GM23338 (cell line): ENCODE results near the gene DDX5. TPM values are rescaled to one million over a fixed set of nuclear protein-coding genes. Genes with fewer than 3 reads are reported as not detected.

Source experiments
- ATAC-seq: fragments of 200-7000 bp; cut with Tn5 transposase; 3 replicates; pipeline ENCODE4 v1.9.1; 2020
- DNase-seq: peaks from one replicate; pipeline ENCODE4 v3.0.0-alpha.2; 2015; ENCODE audit warnings: low spot score
- H2AFZ ChIP-seq: fragments of 200-600 bp; sonication (generic); 2 replicates; pipeline ENCODE4 v1.8.0; 2016; ENCODE audit warnings: antibody characterized with exemption, mild to moderate bottlenecking, moderate library complexity
- H3F3A ChIP-seq: fragments of 200-600 bp; sonication (generic); replicated peaks from 2 replicates; pipeline ENCODE4 v1.8.0; 2017; ENCODE audit warnings: antibody characterized with exemption, mixed run types, low read depth
- H3K27ac ChIP-seq: fragments of 200-600 bp; sonication (generic); 2 replicates; pipeline ENCODE4 v1.6.1; 2016; ENCODE audit warnings: low read depth
- H3K27me3 ChIP-seq: fragments of 200-600 bp; sonication (generic); 2 replicates; pipeline ENCODE4 v1.8.0; 2016; ENCODE audit warnings: mild to moderate bottlenecking, mixed run types, moderate library complexity; ENCODE audit not compliant: insufficient read depth
- H3K36me3 ChIP-seq: fragments of 200-600 bp; sonication (generic); 2 replicates; pipeline ENCODE4 v1.8.0; 2016; ENCODE audit warnings: mild to moderate bottlenecking; ENCODE audit not compliant: insufficient read depth
- H3K4me1 ChIP-seq: fragments of 200-600 bp; sonication (generic); 2 replicates; pipeline ENCODE4 v1.8.0; 2016; ENCODE audit warnings: mild to moderate bottlenecking, moderate library complexity; ENCODE audit not compliant: insufficient read depth
- H3K4me2 ChIP-seq: fragments of 200-600 bp; sonication (generic); 2 replicates; pipeline ENCODE4 v1.7.1; 2017; ENCODE audit warnings: mixed run types
- H3K4me3 ChIP-seq: fragments of 200-600 bp; sonication (generic); 2 replicates; pipeline ENCODE4 v1.6.1; 2016; ENCODE audit warnings: mixed run types
- H3K79me2 ChIP-seq: fragments of 200-600 bp; sonication (generic); replicated peaks from 2 replicates; pipeline ENCODE4 v1.8.0; 2017; ENCODE audit warnings: mild to moderate bottlenecking; ENCODE audit not compliant: insufficient read depth
- H3K9me2 ChIP-seq: fragments of 200-600 bp; sonication (generic); 2 replicates; pipeline ENCODE4 v1.8.0; 2017; ENCODE audit not compliant: insufficient read depth
- H4K20me1 ChIP-seq: fragments of 200-600 bp; sonication (generic); replicated peaks from 2 replicates; pipeline ENCODE4 v1.8.0; 2017; ENCODE audit warnings: mild to moderate bottlenecking; ENCODE audit not compliant: insufficient read depth
- H3K27ac Mint-ChIP-seq: 2 replicates; pipeline ENCODE4 v1.8.0; 2020; ENCODE audit warnings: inconsistent platforms, mild to moderate bottlenecking, moderate library complexity, mixed read lengths
- H3K27me3 Mint-ChIP-seq: 3 replicates; pipeline ENCODE4 v1.8.0; 2022; ENCODE audit warnings: low read depth, mild to moderate bottlenecking, moderate library complexity, mixed read lengths, inconsistent platforms; ENCODE audit not compliant: insufficient read depth, poor library complexity
- H3K36me3 Mint-ChIP-seq: 3 replicates; pipeline ENCODE4 v1.8.0; 2021; ENCODE audit warnings: low read depth, mild to moderate bottlenecking, inconsistent platforms, moderate library complexity, mixed read lengths
- H3K4me1 Mint-ChIP-seq: 3 replicates; pipeline ENCODE4 v1.8.0; 2020; ENCODE audit warnings: mild to moderate bottlenecking, inconsistent platforms, mixed read lengths
- H3K4me3 Mint-ChIP-seq: 3 replicates; pipeline ENCODE4 v1.8.0; 2021; ENCODE audit warnings: moderate library complexity, mild to moderate bottlenecking, inconsistent platforms, mixed read lengths
- H3K9me3 Mint-ChIP-seq: 3 replicates; pipeline ENCODE4 v1.8.0; 2020; ENCODE audit warnings: moderate library complexity, mild to moderate bottlenecking, inconsistent platforms, mixed read lengths
- EZH2 ChIP-seq: fragments of 200-600 bp; sonication (generic); IDR thresholded peaks from one replicate; pipeline ENCODE4 v1.8.0; 2017; ENCODE audit warnings: antibody characterized with exemption, mild to moderate bottlenecking, low read depth; ENCODE audit not compliant: unreplicated experiment
- NANOG ChIP-seq: IDR thresholded peaks from 2 replicates; pipeline ENCODE4 v1.6.1; 2016; ENCODE audit warnings: antibody characterized with exemption, borderline replicate concordance
- POLR2AphosphoS5 ChIP-seq: IDR thresholded peaks from 2 replicates; pipeline ENCODE4 v1.6.1; 2016; ENCODE audit warnings: antibody characterized with exemption, low read depth
- microRNA-seq: library from miRNA; unstranded; fragments of <30 nt; microRNA quantifications from one replicate; pipeline ENCODE4, GENCODE V29; 2017
- polyA plus RNA-seq: library from polyadenylated mRNA; unstranded; fragments of >200 nt; fragmentation: Nextera tagmentation; extraction: Ambion mirVana; gene quantifications from 2 replicates; pipeline ENCODE4 v1.2.1, GENCODE V29; 2016
- small RNA-seq: library from RNA; depleted of rRNA; stranded (forward); fragments of <200 nt; gene quantifications from one replicate; pipeline ENCODE3, GENCODE V24; 2014; ENCODE audit warnings: low replicate concordance
- total RNA-seq: library from RNA; depleted of rRNA; stranded (reverse); fragments of >200 nt; shearing (Covaris generic); gene quantifications from 2 replicates; pipeline ENCODE4 v1.2.3, GENCODE V29; 2014; rRNA removed
- TF ChIP-seq, protein P1 (sequence below), 2 experiments: fragments of 200-600 bp in 1 of 2; sonication (generic) in 1 of 2; conservative IDR thresholded peaks; 2 replicates each; pipeline versions ENCODE4 v1.5.1 to v1.6.1; 2016 to 2017; ENCODE audit warnings: antibody characterized with exemption in 2 of 2, low read depth in 2 of 2, mild to moderate bottlenecking in 2 of 2, moderate library complexity in 1 of 2
- TF ChIP-seq, protein P2 (sequence below): IDR thresholded peaks from 2 replicates; pipeline ENCODE4 v1.6.1; 2016; ENCODE audit warnings: antibody characterized with exemption
- TF ChIP-seq, protein P3 (sequence below): IDR thresholded peaks from one replicate; pipeline ENCODE4 v1.6.1; 2018; ENCODE audit warnings: antibody characterized with exemption; ENCODE audit not compliant: unreplicated experiment

The DDX5 gene
- total and polyA plus RNA-seq, 2 experiments from 2014 or later: 400 to 447 TPM

DNA sequence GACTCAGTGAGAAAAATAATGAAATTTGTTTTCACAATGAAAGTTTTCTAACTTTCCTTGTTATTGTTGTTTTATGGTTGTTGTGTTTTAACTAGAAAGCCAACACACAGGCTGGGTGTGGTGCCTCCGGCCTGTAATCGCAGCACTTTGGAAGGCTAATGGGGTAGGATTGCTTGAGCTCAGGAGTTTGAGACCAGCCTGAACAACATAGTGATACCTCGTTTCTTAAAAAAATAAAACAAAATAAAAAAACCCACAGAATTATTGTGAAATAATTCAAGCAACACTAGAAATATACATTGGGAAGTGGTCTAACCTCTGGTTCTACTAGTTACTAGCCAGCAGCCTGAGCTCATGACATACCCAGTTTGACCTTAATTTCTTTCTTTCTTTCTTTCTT, 56.5 kb downstream of the DDX5 start:
- H3K4me2 ChIP-seq: no peak overlapping the region
- ATAC-seq (no peak), DNase-seq (no peak)
- H3K36me3 Mint-ChIP-seq: no peaks in the 10 kb centered on the region
- no peak for TF ChIP-seq EZH2
- TF ChIP-seq POLR2AphosphoS5: no peak
- TF ChIP-seq, protein P1, sequence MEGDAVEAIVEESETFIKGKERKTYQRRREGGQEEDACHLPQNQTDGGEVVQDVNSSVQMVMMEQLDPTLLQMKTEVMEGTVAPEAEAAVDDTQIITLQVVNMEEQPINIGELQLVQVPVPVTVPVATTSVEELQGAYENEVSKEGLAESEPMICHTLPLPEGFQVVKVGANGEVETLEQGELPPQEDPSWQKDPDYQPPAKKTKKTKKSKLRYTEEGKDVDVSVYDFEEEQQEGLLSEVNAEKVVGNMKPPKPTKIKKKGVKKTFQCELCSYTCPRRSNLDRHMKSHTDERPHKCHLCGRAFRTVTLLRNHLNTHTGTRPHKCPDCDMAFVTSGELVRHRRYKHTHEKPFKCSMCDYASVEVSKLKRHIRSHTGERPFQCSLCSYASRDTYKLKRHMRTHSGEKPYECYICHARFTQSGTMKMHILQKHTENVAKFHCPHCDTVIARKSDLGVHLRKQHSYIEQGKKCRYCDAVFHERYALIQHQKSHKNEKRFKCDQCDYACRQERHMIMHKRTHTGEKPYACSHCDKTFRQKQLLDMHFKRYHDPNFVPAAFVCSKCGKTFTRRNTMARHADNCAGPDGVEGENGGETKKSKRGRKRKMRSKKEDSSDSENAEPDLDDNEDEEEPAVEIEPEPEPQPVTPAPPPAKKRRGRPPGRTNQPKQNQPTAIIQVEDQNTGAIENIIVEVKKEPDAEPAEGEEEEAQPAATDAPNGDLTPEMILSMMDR (conservative IDR thresholded peaks at IDR 0.05; ENCODE audit: low read depth in 2 of 2): no peak
- TF ChIP-seq NANOG: no peak
- TF ChIP-seq, protein P2, sequence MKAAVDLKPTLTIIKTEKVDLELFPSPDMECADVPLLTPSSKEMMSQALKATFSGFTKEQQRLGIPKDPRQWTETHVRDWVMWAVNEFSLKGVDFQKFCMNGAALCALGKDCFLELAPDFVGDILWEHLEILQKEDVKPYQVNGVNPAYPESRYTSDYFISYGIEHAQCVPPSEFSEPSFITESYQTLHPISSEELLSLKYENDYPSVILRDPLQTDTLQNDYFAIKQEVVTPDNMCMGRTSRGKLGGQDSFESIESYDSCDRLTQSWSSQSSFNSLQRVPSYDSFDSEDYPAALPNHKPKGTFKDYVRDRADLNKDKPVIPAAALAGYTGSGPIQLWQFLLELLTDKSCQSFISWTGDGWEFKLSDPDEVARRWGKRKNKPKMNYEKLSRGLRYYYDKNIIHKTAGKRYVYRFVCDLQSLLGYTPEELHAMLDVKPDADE: no peak
- no peak overlapping the region for H3K27ac ChIP-seq
- H3K27me3 ChIP-seq: no peaks in the 10 kb centered on the region
- H3K27me3 Mint-ChIP-seq: peaks cover 2% of the 10 kb centered on the region
- no peak overlapping the region for H3K4me3 ChIP-seq
- peaks cover 2% of the 10 kb centered on the region; the same call in 1 of the 3 replicates for H3K4me1 Mint-ChIP-seq
- no peaks in the 10 kb centered on the region for H4K20me1 ChIP-seq
- peak overlapping the region; percentile 19; the same call in 1 of the 2 replicates for H2AFZ ChIP-seq
- no peaks in the 10 kb centered on the region for H3K4me1 ChIP-seq
- no peaks in the 10 kb centered on the region for H3K9me2 ChIP-seq
- H3K79me2 ChIP-seq: no peaks in the 10 kb centered on the region
- H3K4me3 Mint-ChIP-seq: no peak overlapping the region
- H3K36me3 ChIP-seq: no peaks in the 10 kb centered on the region
- H3F3A ChIP-seq: no peaks in the 10 kb centered on the region
- H3K27ac Mint-ChIP-seq: no peak overlapping the region
- no peaks in the 10 kb centered on the region for H3K9me3 Mint-ChIP-seq

DNA sequence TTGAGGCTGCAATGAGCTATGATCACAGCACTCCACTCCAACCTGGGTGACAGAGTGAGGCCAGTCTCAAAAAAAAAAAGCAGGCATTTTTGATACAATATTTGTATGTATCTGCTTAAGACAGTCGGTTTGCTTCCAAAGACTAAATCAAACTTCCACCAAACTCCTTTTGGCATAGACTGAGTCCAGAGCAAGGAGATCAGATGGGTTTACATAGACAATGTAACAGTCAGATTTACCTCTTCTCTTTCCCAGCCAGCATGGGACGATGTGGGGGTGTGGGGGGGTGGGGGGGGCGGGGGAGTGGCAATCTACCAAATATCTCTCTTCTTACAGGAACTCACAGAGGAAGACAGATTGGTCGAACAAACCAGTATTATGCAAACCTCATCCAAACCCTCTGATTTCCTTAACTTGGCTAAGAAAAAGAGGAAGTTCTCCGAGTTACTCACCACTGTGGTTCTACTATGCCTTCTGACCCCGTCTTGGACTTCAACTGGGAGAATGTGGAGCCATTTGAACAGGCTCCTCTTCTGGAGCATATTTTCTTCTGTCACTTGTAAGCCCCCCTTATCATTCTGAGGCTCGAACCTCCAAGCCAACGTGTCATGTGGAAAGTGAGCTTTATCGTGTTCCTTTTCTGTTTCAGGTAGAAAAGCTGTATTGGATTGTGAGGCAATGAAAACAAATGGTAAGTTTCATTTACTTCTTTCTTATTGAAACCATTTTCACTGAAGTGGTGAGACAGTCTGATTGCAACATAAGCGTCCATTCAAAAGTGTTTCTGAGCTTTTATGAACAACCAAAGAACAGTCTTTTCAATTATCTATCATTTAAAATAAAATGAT, 57.2 kb downstream of the DDX5 start, which contains the start of gene MILR1:
TSS of gene MILR1 (plus strand) at position 451 of the 848 bp plus-strand sequence. CDS start at position 505, 54 bp downstream.
- Mint-ChIP-seq H3K4me1 (peaks cover 2% of the 10 kb centered on the region; the same call in 1 of the 3 replicates), H3K27me3 (peaks cover 2% of the 10 kb centered on the region), H3K36me3 (no peaks in the 10 kb centered on the region), H3K27ac (no peak within 1 kb of the TSS), H3K9me3 (no peaks in the 10 kb centered on the region), H3K4me3 (no peak within 1 kb of the TSS)
- Histone ChIP-seq H3K79me2 (no peaks in the 10 kb centered on the region), H4K20me1 (no peaks in the 10 kb centered on the region), H3K4me1 (no peaks in the 10 kb centered on the region), H3K27me3 (no peaks in the 10 kb centered on the region), H3K36me3 (no peaks in the 10 kb centered on the region), H3K9me2 (no peaks in the 10 kb centered on the region), H3K4me3 (no peak within 1 kb of the TSS), H2AFZ (peak within 1 kb of the TSS; percentile 19; the same call in 1 of the 2 replicates), H3K27ac (no peak within 1 kb of the TSS), H3F3A (no peaks in the 10 kb centered on the region), H3K4me2 (no peak within 1 kb of the TSS)
- no peak for ATAC-seq
- TF ChIP-seq, protein P3, sequence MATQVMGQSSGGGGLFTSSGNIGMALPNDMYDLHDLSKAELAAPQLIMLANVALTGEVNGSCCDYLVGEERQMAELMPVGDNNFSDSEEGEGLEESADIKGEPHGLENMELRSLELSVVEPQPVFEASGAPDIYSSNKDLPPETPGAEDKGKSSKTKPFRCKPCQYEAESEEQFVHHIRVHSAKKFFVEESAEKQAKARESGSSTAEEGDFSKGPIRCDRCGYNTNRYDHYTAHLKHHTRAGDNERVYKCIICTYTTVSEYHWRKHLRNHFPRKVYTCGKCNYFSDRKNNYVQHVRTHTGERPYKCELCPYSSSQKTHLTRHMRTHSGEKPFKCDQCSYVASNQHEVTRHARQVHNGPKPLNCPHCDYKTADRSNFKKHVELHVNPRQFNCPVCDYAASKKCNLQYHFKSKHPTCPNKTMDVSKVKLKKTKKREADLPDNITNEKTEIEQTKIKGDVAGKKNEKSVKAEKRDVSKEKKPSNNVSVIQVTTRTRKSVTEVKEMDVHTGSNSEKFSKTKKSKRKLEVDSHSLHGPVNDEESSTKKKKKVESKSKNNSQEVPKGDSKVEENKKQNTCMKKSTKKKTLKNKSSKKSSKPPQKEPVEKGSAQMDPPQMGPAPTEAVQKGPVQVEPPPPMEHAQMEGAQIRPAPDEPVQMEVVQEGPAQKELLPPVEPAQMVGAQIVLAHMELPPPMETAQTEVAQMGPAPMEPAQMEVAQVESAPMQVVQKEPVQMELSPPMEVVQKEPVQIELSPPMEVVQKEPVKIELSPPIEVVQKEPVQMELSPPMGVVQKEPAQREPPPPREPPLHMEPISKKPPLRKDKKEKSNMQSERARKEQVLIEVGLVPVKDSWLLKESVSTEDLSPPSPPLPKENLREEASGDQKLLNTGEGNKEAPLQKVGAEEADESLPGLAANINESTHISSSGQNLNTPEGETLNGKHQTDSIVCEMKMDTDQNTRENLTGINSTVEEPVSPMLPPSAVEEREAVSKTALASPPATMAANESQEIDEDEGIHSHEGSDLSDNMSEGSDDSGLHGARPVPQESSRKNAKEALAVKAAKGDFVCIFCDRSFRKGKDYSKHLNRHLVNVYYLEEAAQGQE: no peak
- no peak for DNase-seq

Small RNA genes lying within 50 kb of the gene (microRNA-seq; reads per million reads assigned to microRNA genes)
- gene MIR3064 (0.89 reads per million), gene MIR5047 (not detected)

Small RNA genes lying within 50 kb of the gene (small RNA-seq; reads per million reads assigned to genes)
- gene ATP5MFP4: not detected

Other genes starting within 250 kb of the DDX5 start
- gene TEX2, start 243.0 kb downstream of the DDX5 start, total RNA-seq: 13.4 and 17.7 TPM in 2 replicates
- gene TEX2, start 243.0 kb downstream of the DDX5 start, polyA plus RNA-seq: 5.6 and 7.5 TPM in 2 replicates
- gene PECAM1, start 115.4 kb downstream of the DDX5 start, total RNA-seq: 0.04 TPM in 1 of 2 replicates, not detected in the other
- gene PECAM1, start 115.4 kb downstream of the DDX5 start, polyA plus RNA-seq: not detected in 2 replicates
- not detected in 2 replicates for gene MILR1, start 57.2 kb downstream of the DDX5 start, total RNA-seq
- gene MILR1, start 57.2 kb downstream of the DDX5 start, polyA plus RNA-seq: 0.39 TPM in 1 of 2 replicates, not detected in the other
- 19.8 and 20.2 TPM in 2 replicates for gene POLG2, start 9.2 kb downstream of the DDX5 start, total RNA-seq
- 27.7 and 28.0 TPM in 2 replicates for gene POLG2, start 9.2 kb downstream of the DDX5 start, polyA plus RNA-seq
- gene CEP95, start 688 bp upstream of the DDX5 start, total RNA-seq: 41.1 and 81.1 TPM in 2 replicates
- gene CEP95, start 688 bp upstream of the DDX5 start, polyA plus RNA-seq: 38.9 and 45.4 TPM in 2 replicates
- gene SMURF2, start 156.0 kb upstream of the DDX5 start, total RNA-seq: 29.6 and 38.1 TPM in 2 replicates
- gene SMURF2, start 156.0 kb upstream of the DDX5 start, polyA plus RNA-seq: 9.4 and 12.1 TPM in 2 replicates